KG1 (cell line): Measurements from ENCODE around the gene THAP4.

ENCODE experiments used
- DNase-seq: peaks from one replicate; lab custom pipeline; 2025; lab: John Stamatoyannopoulos, UW

THAP4 gene

DNA sequence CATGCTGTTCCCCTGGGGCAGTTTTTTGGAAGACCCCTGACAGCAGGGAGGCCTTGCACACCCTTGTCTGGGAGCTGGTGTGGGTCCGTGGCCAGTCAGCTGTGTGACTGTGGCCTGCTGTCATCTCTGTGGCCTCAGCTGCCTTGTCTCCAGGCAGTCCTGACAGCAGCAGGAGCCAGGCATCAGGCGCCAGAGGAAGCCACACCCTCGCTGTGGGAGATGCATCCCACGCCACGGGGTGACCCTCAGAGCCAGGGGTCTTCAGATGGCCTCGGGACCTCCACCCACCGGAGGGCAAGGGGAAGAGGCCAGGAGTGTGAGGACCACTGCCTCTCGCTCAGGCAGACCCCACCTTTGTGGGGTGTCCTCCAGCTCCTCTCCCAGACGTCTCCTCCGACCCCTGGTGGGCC, 73.4 kb downstream of the THAP4 start:
- no peak for DNase-seq

DNA sequence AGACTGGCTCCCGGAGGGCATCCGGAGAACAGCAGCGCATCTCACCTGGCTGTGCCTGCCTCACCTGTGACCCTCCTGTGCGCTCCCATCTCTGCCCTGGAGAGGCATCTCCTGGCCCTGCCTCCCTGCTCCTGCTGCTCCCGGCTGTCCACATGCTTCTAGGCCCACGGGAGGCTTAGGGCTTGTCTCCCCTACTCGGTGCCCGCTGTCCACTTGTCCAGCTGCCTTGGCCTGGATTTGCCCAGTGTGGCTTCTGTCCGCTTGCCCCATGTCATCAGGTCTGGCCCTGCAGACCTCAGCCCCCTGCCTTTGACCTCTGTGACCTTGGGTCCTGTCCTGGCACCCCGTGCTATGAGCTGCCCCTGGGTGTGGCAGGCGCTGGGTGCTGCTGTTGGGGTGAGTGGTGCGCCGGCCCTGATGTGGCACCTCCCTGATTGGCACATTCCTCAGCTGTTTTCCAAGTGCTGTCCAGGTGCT, 73.9 kb downstream of the THAP4 start:
- DNase-seq, result no peak

DNA sequence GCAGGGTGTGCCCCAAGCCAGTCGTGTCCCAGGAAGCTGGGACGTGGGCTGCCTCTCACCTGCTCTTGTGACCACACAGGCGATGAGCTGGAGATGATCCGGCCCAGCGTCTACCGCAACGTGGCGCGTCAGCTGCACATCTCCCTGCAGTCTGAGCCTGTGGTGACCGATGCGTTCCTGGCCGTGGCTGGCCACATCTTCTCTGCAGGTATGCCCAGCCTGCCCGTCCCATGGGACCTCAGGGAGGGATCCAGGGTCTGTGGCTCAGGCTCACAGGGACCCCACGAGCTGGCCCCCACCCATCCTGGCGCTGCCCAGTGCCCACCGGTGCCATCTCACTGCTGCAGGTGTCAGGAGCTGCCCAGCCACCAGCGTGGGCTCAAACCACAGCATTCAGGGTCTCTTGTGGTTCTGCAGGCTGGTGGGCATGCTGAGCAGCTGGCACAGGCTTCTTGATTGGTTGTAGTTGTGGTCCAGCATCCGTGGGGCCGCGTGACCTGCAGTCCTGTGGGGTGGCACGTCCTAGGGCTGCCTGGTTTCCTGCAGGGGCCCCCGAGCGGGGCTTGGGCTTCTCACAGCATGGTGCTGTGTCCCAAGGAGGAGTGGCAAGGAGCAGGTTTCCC, 74.6 kb downstream of the THAP4 start:
- DNase-seq, result no peak

DNA sequence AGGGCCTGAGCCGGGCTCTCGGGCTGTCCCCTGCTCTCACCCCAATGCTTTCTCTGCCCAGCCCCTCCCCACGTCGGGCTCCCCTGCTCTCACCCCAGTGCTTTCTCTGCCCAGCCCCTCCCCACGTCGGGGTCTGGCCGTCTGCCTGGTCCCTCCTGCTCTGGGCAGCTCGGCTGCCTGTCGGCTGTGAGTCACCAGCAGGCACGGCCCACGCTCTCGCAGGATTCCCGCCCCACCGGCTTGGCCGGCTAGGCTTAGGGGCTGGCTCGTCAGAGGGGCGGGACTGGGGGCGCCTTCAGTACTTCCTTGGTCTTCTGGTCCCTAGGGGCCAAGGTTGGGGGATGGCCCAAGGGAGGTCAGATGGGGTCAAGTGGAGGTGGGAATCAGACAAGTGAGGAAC, 75.1 kb downstream of the THAP4 start:
- DNase-seq, result no peak

DNA sequence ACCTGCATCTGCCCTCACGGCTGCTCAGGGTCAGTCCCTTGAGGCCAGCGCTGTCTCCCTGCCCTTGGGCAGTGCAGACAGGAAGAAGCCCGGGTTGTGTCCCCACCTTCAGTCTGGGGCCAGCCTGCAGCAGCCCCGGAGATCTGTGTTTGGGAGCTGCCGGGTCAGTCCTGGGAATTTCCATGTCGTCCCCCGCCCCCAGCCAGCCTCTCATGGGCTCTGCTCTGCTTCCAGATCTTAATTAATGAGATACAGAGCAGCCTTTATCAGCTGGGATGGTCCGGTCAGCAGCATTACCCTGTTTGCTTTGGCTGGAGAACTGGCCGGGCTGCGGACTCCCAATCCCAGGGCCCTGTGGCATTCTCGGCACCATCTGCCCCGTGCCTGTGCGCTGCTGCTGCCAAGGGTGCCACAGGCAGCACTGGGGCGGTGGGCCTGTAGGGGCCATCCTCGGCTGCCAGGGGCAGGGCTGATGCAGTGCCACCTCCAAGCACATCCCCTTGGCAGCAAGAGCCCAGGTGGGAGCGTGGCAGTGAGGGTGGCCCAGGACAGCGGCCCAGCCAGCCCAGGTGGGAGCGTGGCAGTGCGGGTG, 76.0 kb downstream of the THAP4 start:
- no peak for DNase-seq

DNA sequence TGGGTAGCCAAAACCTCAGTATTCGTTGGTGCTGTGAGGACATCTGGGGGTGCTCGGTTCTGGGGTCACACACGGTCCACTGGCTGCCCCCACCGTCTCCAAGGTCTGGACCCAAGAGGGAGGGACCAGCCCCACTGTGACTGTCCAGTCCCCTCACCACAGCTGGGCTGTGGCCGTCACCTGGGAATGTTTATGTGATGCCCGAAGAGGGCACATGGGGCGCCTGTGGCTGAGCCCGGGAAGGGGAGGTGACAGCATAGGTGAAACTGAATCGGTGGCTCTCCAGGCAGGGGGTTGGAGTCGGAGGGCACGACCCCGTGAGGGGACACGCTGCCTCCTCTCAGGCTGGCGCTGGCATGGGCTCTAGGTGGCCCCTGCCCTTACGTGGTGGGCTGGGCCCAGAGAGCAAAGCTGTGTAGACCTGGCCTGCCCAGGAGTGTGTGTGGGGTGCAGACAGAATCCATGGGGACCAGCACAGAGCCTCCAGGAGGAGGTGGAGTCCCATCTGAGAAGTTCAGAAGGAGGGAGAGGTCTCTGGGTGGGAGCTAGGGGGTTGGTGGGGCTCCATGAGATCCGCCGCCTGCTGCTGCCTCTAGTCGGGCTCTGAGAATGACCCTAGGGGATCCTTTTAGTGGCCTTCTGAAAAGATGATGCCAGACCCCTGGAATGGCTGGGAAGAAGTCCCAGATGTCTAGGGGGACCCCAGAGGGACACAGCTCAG, 76.6 kb downstream of the THAP4 start:
- no peak for DNase-seq

DNA sequence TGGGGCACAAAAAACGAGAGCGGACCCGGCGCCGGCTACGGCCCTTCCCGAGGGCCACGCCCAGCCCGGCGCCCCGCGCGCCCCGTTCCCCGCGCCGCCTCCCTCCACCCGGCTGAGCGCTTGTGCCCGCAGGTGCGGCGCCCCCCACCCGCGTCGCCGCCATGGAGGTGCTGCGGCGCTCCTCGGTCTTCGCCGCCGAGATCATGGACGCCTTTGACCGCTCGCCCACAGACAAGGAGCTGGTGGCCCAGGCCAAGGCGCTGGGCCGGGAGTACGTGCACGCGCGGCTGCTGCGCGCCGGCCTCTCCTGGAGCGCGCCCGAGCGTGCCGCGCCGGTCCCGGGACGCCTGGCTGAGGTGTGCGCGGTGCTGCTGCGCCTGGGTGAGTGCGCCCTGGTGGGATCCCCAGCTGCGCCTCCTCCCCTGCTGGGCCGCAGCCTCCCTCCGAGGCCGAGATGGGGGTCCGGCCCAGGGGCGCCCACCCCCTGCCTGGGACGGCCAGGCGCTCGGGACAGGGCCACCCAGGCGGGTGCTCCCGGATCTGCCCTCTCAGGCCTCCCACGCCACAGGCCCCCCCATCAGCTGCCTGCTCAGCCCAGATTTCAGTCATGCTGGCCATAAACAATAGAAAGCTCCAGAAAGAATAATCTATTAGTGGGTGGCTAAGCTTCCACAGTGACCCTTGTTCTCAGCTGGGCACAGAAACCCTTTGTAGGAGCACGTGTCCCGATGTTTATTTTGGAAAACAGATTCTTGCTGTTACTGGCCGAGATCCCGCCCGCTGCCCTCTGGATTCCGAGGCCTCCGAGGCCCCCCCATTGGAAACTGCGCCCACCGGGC, 77.4 kb downstream of the THAP4 start:
- no peak for DNase-seq

DNA sequence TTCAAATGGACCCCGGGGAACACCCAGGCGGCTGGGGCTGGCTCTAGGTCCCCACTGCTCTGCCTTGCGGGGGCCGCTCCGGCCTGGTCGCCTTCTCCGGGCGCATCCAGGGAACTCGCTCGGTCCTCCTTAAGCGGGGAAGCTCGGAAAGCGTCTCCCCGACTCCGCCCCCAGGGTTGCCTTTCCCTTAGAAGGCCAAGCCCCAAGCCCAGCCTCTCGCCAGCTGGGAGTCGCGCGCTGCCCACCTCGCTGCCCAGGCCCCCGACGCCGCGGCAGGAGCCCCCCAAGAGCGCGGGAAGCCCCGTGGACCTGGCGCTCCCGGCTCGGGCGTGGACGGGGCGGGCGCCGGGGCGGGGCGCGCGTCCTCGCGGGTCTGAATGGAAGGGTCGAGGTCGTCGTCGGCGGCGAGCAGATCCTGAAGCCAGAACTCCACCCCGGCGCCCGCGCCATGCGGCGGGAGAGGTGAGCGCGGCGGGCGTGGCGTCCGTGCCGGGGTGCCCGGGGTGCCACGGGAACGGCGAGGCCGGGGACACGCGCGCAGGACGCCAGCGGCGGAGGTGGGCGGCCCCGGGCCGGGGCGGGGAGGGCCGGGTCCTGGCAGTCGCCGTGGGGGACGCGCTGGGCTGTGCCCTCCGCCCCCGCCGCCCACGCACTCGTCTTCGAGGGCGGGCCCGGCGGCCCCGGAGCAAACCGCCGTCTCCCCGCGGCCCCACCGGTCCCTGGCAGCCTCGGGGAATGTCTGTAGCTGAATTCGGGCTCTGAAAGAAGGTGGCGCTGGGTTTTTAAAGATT, 78.2 kb downstream of the THAP4 start, which contains the start of gene BOK:
Gene BOK, plus strand, starts transcription at position 214 of the 791 bp plus-strand sequence. CDS start 739 bp downstream, outside the sequence.
- DNase-seq, result no peak

DNA sequence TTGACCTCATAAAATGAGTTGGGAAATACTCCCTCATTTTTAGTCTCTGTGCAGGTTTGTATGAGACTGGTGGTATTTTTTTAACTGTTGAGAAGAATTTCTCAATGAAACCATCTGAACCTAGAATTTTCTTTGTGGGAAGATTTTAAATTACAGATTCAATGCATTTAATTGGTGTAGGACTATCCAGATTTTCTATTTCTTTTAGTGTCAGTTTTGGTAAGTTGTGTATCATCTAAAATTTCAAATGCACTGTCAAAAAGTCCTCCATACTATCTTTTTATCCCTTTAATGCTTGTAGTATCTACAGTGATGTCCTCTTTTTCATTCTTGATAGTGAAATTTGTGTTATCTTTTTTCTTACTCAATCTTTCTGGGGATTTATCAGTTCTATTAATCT, 80.2 kb downstream of the THAP4 start:
- DNase-seq, result no peak

DNA sequence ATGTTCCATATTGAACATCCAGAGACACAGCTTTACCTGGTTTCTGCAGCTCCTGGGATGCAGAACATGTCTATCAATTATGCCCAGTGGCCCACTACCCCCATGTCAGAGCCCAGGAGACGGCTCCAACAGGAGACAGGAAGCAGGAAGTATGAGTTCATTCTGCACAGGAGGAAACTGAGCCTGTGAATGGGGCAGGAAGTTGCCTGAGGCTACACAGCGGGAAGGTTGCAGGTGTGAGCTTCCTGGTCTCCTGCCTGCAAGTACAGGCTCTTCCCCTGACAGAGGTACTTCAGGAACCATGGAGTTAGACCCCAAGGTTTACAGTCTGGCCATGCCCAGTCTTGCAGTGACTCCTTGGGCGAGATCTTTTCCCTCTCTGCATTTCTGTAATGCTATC, 81.2 kb downstream of the THAP4 start:
- no peak for DNase-seq

DNA sequence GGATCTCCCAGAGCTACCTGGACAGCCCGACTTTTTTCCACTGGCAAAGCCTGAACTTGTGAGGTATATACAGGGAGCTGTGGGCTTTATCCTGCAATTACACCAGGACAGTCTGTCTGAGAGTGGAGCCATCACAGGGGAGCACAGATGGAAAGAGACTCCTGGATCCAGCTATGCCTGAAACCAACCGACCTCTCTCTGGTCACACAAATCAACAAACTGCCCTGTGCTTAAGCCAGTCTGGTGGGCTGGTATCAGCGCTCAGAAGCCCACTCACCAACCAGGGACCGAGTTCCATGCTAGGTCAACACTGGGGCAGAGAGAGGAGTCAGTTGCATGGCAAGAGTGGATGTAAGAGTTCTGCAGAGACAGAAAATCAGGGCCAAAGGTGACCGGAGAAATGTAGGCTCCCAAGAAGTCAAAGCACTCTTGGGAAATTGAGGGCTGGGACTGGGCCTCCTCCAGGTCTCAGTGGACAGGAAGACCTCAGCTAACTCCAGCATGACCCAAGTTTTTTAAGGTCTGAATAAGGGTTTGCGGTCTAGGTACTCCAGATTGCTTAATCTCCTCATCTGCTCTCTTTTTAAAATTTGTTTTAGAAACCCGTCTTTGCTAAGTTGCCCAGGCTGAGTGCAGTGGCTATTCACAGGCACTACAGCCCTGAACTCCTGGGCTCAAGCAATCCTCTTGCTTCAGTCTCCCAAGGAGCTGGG, 82.2 kb downstream of the THAP4 start:
- DNase-seq, result no peak

DNA sequence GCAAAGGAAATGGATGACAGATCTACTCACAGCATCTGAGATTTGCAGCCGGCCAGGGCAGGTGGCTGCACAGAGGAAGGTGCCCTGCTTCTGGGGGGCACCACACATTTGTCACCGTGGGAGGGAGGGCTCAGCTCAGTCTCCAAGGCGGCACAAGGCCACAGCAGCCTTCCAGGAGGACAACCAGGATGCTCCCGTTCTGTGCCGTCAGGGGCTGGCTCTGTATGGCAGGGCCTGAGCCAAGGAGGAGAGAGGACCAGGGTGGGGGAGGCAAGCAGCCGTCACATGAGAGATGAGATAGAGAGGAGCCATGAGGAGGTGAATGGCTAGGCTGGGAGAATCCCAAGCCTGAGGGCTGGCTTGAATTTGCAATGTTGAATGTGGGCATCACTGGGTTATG, 83.0 kb downstream of the THAP4 start:
- DNase-seq, result no peak

DNA sequence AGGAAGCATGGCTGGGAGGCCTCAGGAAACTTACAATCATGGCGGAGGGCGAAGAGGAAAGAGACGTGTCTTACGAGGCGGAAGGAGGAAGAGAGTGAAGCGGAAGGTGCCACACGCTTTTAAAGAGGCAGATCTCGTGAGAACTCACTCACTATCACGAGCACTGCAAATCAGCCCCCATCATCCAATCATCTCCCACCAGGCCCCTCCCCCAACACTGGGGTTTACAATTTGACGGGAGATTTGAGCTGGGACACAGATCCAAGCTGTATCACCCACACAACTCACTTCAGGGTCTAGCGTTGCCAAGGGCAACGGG, 83.5 kb downstream of the THAP4 start:
- no peak for DNase-seq

DNA sequence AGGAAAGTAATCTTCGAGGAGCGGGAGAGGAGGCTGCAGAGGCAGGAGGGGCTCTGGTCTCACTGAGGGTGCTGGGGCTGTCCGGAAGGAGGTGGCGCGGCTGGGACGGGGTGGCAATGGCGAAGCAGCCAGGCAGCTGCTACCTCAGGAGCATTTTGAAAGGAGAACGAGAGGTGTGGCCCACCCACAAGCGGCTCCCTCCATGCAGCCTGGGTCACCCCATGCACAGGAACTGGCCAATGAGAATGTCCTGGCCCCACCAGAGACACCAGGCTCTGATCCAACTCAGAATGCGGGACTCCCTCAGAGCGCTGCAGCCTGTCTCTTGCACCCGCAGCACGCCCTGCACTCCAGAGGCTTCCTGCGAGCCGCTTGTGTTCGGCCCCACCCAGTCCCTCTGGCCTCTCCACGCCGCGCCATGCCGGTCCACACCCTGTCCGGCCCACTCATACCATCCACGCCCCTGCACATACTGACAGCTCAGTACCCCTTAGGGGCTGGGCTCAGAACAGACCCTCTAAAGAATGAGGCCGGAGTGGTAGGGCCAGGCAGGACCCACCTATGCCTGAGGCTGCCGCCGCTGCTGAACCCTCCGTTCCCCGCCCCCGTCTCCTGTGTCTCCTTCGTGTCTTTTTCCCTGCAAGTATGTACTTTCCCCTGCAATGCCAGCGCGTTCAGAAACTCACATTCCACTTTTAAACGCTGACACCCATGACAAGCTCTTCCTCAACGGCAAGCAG, 84.8 kb downstream of the THAP4 start:
- no peak for DNase-seq

DNA sequence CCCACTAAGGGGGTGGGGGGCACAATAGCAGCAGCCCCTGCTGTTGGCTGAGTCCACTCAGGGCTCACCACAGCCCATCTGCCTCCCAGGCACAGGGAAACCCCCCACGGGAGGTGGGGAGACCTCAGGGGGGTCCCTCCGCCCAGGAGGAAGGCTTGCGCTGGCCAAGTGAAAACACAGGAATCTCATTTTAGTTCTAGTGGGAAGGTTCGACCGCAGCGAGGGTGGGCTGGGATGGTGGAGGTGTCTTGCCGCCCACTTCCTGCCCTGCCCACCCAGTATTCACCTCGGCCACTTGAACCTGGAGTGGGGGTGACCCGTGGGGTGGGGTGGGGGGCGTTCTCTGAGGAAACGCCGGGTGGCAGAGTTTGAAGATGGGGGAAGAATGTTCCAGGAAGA, 85.4 kb downstream of the THAP4 start:
- DNase-seq, result no peak

DNA sequence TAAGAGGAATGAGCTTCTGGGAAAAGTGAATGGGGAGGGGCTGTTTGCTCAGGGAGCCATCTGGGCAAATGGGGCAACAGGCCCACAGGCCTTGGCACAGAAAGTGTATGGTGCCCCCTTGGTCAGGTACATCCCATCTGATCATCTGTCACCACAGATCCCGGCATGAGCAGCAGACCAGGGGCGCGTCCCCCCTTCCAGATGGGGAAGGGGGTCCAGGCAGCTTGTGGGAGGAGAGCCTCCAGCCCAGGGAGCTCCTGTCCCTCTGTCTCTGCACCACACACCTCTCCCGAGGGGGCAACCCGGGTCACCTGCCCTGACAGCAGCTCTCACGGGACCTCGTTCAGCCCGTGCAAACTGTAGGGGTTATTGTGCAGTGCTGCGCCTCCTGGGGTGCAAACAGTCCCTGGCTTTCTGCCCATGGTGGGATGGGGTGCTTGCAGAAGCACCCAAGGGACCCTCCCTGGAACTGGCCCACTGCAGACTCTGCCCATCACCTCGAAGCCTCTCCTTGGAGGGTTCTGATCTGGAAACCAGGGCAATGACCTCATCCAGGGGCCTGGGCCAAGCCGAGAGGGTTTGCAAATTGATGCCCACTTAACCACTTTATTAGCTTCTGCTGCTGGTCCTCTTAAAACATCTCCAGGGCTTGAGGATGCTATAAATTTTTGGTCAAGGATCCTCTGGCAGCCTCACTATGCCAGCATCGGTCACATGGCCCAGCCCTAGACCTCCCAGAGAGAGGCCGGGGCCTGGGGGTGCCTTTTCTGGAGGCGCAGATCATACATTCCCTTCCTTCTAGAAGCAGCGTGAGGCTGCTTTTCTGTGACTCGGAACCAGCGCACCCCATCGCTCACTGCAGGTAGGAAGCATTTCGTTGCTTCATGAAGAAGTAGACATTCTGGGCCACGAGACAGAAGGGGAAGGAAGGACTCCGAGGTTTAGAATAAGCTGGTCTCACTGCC, 86.1 kb downstream of the THAP4 start:
- no peak for DNase-seq

DNA sequence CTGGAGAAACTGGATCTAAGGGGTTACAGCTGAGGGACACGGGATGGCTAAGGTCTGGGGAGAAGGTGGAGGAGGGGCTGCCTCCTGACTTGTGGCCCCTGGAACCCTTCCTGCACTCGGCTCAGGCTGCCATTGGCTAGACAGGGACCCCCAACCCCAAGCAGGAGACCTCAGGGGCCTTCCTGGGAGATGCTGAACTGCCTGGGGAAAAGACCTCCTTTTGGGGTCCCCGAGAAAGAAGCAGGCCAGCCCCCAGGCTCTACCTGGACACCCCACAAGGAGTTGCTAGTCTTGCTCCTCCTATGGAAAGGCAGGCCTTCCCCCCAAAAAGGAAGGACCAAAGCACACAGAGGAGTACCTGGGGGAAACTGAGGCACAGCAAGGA, 88.5 kb downstream of the THAP4 start:
- no peak for DNase-seq

DNA sequence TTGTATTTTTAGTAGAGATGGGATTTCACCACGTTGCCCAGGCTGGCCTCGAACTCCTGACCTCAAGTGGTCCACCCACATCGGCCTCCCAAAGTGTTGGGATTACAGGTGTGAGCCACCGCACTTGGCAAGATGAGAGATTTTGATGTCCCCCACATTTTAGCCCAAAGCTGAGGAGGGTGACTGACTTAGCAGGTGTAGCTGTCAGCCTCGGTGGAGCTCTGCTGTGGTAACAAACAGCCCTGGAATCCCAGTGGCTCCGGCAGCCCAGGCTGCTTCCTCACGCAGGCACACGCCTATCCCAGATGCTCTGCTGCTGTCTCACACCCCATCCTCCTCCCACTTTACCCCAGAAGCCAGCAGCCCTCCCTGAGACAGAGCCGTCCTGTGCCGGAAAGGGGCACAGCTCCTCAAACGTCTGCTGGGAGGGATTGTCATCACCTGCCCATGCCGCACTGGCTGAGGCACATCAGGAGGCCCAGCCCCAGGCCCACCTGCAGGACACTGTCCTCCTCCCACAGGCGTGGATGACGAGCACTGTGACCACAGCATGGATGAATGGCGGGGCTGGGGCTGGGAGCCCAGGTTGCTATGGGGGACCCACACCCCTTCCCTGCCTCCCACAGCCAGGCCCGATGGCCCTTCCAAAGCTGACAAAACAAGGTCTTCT, 89.0 kb downstream of the THAP4 start:
- DNase-seq, result no peak
